CD8-positive, alpha-beta memory T cell (primary cell): ENCODE data around the gene GALNT14. TPM values are rescaled to one million over a fixed set of nuclear protein-coding genes. Genes with fewer than 3 reads are reported as not detected.

Experiments
- CTCF ChIA-PET: fragments of 350-600 bp; sonication (Branson Sonifier 250); formaldehyde crosslinking; loops from one replicate; lab custom pipeline; 2021; ENCODE audit warnings: antibody characterized with exemption; lab: Charles Lee
- POLR2A ChIA-PET: fragments of 350-600 bp; sonication (Branson Sonifier 250); formaldehyde crosslinking; loops from one replicate; lab custom pipeline; 2021; ENCODE audit warnings: antibody characterized with exemption; lab: Charles Lee
- DNase-seq, 5 donors: peaks; one replicate each; pipeline versions ENCODE4 v3.0.0 to v3.0.0-alpha.2; 2020 to 2022; ENCODE audit warnings: mixed read lengths in 1 of 5
- H3K27ac ChIP-seq: one replicate; pipeline ENCODE4 v1.7.0; 2013; ENCODE audit warnings: low read depth, mild to moderate bottlenecking, low read length, moderate library complexity
- H3K27me3 ChIP-seq: 2 replicates; pipeline ENCODE4 v1.7.0; 2013; ENCODE audit warnings: low read length, mild to moderate bottlenecking; ENCODE audit not compliant: insufficient read depth, poor library complexity, severe bottlenecking
- H3K36me3 ChIP-seq: 2 replicates; pipeline ENCODE4 v1.7.0; 2013; ENCODE audit warnings: mild to moderate bottlenecking, low read length, moderate library complexity; ENCODE audit not compliant: insufficient read depth
- H3K4me1 ChIP-seq: 2 replicates; pipeline ENCODE4 v1.7.0; 2013; ENCODE audit warnings: mild to moderate bottlenecking, low read length, moderate library complexity; ENCODE audit not compliant: insufficient read depth
- H3K4me3 ChIP-seq: 2 replicates; pipeline ENCODE4 v1.7.0; 2013; ENCODE audit warnings: mild to moderate bottlenecking, low read length
- H3K9me3 ChIP-seq: 2 replicates; pipeline ENCODE4 v1.7.0; 2013; ENCODE audit warnings: mild to moderate bottlenecking, low read length
- H3K27ac Mint-ChIP-seq, 8 donors: one replicate each; pipeline ENCODE4 v1.8.0; 2020 to 2021; ENCODE audit warnings: mixed read lengths in 8 of 8, mild to moderate bottlenecking in 6 of 8, inconsistent platforms in 3 of 8, moderate library complexity in 3 of 8
- H3K27me3 Mint-ChIP-seq, 2 donors: one replicate each; pipeline ENCODE4 v1.8.0; 2020 to 2021; ENCODE audit warnings: mixed read lengths in 2 of 2, mild to moderate bottlenecking in 1 of 2, moderate library complexity in 1 of 2
- H3K36me3 Mint-ChIP-seq, 3 donors: one replicate each; pipeline ENCODE4 v1.8.0; 2020 to 2021; ENCODE audit warnings: mixed read lengths in 3 of 3, inconsistent platforms in 1 of 3, mild to moderate bottlenecking in 1 of 3
- H3K4me1 Mint-ChIP-seq, 3 donors: one replicate each; pipeline ENCODE4 v1.8.0; 2020 to 2021; ENCODE audit warnings: mixed read lengths in 3 of 3, inconsistent platforms in 1 of 3, mild to moderate bottlenecking in 1 of 3
- H3K4me3 Mint-ChIP-seq, 7 donors: one replicate each; pipeline ENCODE4 v1.8.0; 2020 to 2021; ENCODE audit warnings: mixed read lengths in 7 of 7, mild to moderate bottlenecking in 6 of 7, moderate library complexity in 4 of 7, inconsistent platforms in 2 of 7
- H3K9me3 Mint-ChIP-seq, 5 donors: one replicate each; pipeline ENCODE4 v1.8.0; 2020 to 2022; ENCODE audit warnings: mixed read lengths in 5 of 5, mild to moderate bottlenecking in 3 of 5, moderate library complexity in 2 of 5, inconsistent platforms in 1 of 5
- polyA plus RNA-seq: library from polyadenylated mRNA; unstranded; fragments of 300-500 nt; fragmentation: Illumina TruSeq; gene quantifications from one replicate; pipeline ENCODE4 v1.2.3, GENCODE V29; 2021
- total RNA-seq, 2 experiments: library from RNA; stranded (reverse); gene quantifications; one replicate each; pipeline ENCODE4 v1.2.3, GENCODE V29; 2021

The GALNT14 gene
- total and polyA plus RNA-seq, 3 experiments from 2014 or later, result 0.62 to 0.74 TPM; not detected in 1

- Histone ChIP-seq H3K9me3 (no peaks in the 10 kb centered on the region), H3K27me3 (peaks cover 9% of the 10 kb centered on the region), H3K36me3 (no peaks in the 10 kb centered on the region), H3K27ac (no peak overlapping the region), H3K4me1 (no peaks in the 10 kb centered on the region), H3K4me3 (no peak overlapping the region)
- no peak for DNase-seq
- Mint-ChIP-seq H3K4me1 (peaks cover 7% of the 10 kb centered on the region in 3 donors), H3K36me3 (no peaks in the 10 kb centered on the region), H3K27me3 (peaks cover 25 to 48% of the 10 kb centered on the region in 2 donors), H3K27ac (no peak overlapping the region), H3K9me3 (no peaks in the 10 kb centered on the region), H3K4me3 (no peak overlapping the region)
- ChIA-PET POLR2A (no interaction called here), CTCF (no interaction called here)
These were observed 3.3 kb upstream of the GALNT14 start for GRCh38 chr2:31141443-31142085.

GRCh38 chr2:31140151-31140550, 1.9 kb upstream of the GALNT14 start:
- Mint-ChIP-seq H3K4me3 (no peak overlapping the region), H3K36me3 (no peaks in the 10 kb centered on the region), H3K4me1 (peaks cover 7 to 10% (median 9%) of the 10 kb centered on the region in 3 donors), H3K9me3 (no peaks in the 10 kb centered on the region), H3K27ac (no peak overlapping the region), H3K27me3 (peaks cover 38 to 57% of the 10 kb centered on the region in 2 donors)
- Histone ChIP-seq H3K36me3 (no peaks in the 10 kb centered on the region), H3K9me3 (no peaks in the 10 kb centered on the region), H3K27me3 (peaks cover 18% of the 10 kb centered on the region), H3K27ac (no peak overlapping the region), H3K4me3 (no peak overlapping the region), H3K4me1 (no peaks in the 10 kb centered on the region)
- no peak for DNase-seq
- POLR2A ChIA-PET, result no interaction called here
- CTCF ChIA-PET, result no interaction called here

DNA sequence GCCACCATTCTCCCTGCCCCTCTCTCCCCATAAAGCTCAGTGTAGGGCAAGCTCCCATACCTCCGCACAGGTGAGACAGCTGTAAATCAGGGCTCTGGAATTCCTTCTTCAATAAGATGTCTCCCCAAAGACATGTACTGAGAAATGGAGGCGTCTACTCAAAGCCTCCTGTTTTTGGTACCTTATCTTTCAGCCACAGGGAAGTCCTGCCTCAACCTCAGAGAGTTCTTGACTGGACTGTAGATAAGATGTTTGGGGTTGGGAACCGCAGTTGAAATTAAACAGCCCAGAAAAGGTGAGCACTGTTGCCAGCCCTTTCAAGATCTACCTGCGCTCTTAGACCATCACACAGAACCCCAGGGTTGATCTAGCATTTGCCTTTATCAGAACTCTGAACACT, 1.4 kb upstream of the GALNT14 start:
- H3K27me3 ChIP-seq, result peaks cover 23% of the 10 kb centered on the region
- no peaks in the 10 kb centered on the region for H3K9me3 ChIP-seq
- ChIA-PET CTCF (no interaction called here), POLR2A (no interaction called here)
- no peak overlapping the region for H3K4me3 ChIP-seq
- no peak overlapping the region for H3K27ac ChIP-seq
- no peak for DNase-seq
- no peaks in the 10 kb centered on the region for H3K36me3 ChIP-seq
- Mint-ChIP-seq H3K36me3 (no peaks in the 10 kb centered on the region), H3K27ac (no peak overlapping the region), H3K9me3 (no peaks in the 10 kb centered on the region), H3K27me3 (peaks cover 43 to 59% of the 10 kb centered on the region in 2 donors), H3K4me1 (peaks cover 7 to 10% (median 9%) of the 10 kb centered on the region in 3 donors), H3K4me3 (no peak overlapping the region)
- no peaks in the 10 kb centered on the region for H3K4me1 ChIP-seq

DNA sequence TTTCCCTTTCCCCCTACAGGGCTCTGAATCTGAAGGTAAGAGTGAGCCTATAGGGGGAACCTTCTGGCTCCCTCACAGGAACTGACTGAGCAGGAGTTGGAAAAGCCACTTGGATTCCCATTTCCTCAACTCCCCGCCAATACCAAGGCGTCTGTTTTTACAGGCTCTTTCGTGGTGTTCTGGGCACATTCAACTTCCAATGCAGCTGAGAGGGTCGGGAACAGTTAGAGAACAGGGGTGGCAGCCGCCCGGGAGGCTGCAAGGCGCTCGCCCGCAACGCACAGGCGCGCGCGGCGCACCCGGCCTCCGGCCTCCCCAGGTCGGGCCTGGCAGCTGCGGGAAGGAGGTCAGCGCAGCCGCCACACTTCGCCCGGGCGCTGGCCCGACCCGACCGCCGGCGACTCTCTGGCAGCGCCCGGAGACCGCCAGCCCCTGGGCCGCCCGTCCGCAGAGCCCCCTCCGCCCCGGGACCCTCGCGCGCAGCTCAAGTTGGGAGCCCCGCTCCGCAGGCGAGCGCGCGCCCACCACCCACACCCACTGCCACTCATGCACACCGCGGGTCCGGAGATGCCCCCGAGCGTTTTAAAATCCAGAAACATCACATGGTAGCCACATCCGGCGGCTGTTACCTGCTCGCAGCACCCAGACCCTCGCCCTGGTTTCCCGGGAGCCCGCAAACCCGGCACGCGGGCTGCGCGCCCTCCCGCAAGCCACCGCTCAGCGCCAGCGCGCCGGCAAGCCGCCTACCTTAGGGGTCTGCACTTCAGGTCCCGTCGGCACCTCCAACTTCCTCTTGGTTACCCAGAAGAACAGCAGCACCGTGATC, 816 bp downstream of the GALNT14 start:
- Mint-ChIP-seq H3K36me3 (no peaks in the 10 kb centered on the region), H3K9me3 (no peaks in the 10 kb centered on the region), H3K27ac (no peak overlapping the region), H3K4me3 (peak overlapping the region; percentile 11 to 65 (median 44)), H3K27me3 (peaks cover 46 to 65% of the 10 kb centered on the region in 2 donors), H3K4me1 (peaks cover 7 to 10% (median 9%) of the 10 kb centered on the region in 3 donors)
- DNase-seq, result no peak
- Histone ChIP-seq H3K4me1 (no peaks in the 10 kb centered on the region), H3K27ac (no peak overlapping the region), H3K4me3 (no peak overlapping the region), H3K36me3 (no peaks in the 10 kb centered on the region), H3K9me3 (no peaks in the 10 kb centered on the region), H3K27me3 (peaks cover 26% of the 10 kb centered on the region)
- ChIA-PET POLR2A (no interaction called here), CTCF (no interaction called here)

DNA sequence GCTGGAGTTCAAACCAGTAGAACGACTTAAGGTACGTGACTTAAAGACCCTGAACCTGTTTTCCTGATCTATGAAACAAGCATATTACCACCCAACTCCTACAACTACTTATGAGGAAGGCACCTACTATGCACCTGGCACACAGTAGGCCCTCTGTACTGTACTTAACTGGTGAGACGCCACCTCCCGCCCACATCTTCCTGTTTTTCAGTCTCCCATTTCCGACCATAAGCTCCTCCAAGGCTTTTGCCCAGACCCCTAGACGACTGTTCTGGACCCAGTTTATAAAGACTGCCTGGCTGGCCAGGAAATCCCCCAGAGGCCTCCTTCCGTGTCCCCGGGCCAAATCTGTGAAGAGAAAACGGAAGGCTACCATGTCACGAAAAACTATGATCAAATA, 1.5 kb downstream of the GALNT14 start:
- ChIA-PET CTCF (no interaction called here), POLR2A (no interaction called here)
- Mint-ChIP-seq H3K27ac (peak overlapping the region in 1 of 8 donors; percentile 35), H3K9me3 (no peaks in the 10 kb centered on the region), H3K36me3 (no peaks in the 10 kb centered on the region), H3K4me1 (peaks cover 7 to 10% (median 9%) of the 10 kb centered on the region in 3 donors), H3K4me3 (peak overlapping the region; percentile 23 to 65 (median 56)), H3K27me3 (peaks cover 45 to 68% of the 10 kb centered on the region in 2 donors)
- Histone ChIP-seq H3K27ac (no peak overlapping the region), H3K4me3 (no peak overlapping the region), H3K4me1 (no peaks in the 10 kb centered on the region), H3K27me3 (peaks cover 26% of the 10 kb centered on the region), H3K9me3 (no peaks in the 10 kb centered on the region), H3K36me3 (no peaks in the 10 kb centered on the region)
- DNase-seq, result no peak

- no peaks in the 10 kb centered on the region for H3K4me1 ChIP-seq
- no peak overlapping the region for H3K27ac ChIP-seq
- CTCF ChIA-PET, result no interaction called here
- H3K36me3 ChIP-seq, result no peaks in the 10 kb centered on the region
- Mint-ChIP-seq H3K27ac (no peak overlapping the region), H3K4me1 (peaks cover 7 to 10% (median 9%) of the 10 kb centered on the region in 3 donors), H3K9me3 (no peaks in the 10 kb centered on the region), H3K4me3 (peak overlapping the region in 1 of 7 donors; percentile 40), H3K36me3 (no peaks in the 10 kb centered on the region), H3K27me3 (peaks cover 45 to 70% of the 10 kb centered on the region in 2 donors)
- H3K4me3 ChIP-seq, result no peak overlapping the region
- no peak for DNase-seq
- POLR2A ChIA-PET, result no interaction called here
- H3K9me3 ChIP-seq, result no peaks in the 10 kb centered on the region
- H3K27me3 ChIP-seq, result peaks cover 24% of the 10 kb centered on the region
These were observed 2.2 kb downstream of the GALNT14 start for GRCh38 chr2:31136000-31136399.

DNA sequence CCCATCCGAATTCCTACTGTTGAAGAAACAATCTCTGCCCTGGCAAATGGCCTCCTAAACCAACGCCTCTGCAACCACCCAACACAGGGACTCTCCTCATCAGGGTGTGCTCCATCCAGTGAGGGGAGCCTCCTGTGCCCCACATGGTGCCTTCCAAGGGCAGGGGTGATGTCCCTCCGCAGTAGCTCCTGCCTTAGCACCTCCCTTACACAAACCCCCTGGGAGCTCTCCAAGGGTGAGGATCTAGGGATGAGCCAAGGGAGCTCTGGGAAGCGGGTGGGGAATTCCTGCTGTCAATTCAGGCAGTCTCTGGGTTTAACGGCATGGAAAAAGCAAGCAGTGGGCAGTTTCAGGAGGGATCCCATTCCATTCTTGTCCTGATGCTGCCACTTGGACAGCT, 3.8 kb downstream of the GALNT14 start:
- Histone ChIP-seq H3K27ac (no peak overlapping the region), H3K4me3 (no peak overlapping the region), H3K27me3 (peaks cover 24% of the 10 kb centered on the region), H3K36me3 (no peaks in the 10 kb centered on the region), H3K9me3 (no peaks in the 10 kb centered on the region), H3K4me1 (no peaks in the 10 kb centered on the region)
- Mint-ChIP-seq H3K27ac (no peak overlapping the region), H3K27me3 (peaks cover 48 to 67% of the 10 kb centered on the region in 2 donors), H3K36me3 (no peaks in the 10 kb centered on the region), H3K4me3 (no peak overlapping the region), H3K4me1 (peaks cover 7 to 10% (median 9%) of the 10 kb centered on the region in 3 donors), H3K9me3 (no peaks in the 10 kb centered on the region)
- ChIA-PET CTCF (interaction anchor here (1.2 kb wide), 1 partner anchor 199 kb away, joined by 3 read pairs; no protein-coding TSS in a partner anchor), POLR2A (no interaction called here)
- DNase-seq, result no peak

- Histone ChIP-seq H3K36me3 (no peaks in the 10 kb centered on the region), H3K4me1 (no peaks in the 10 kb centered on the region), H3K9me3 (no peaks in the 10 kb centered on the region), H3K27ac (no peak overlapping the region), H3K27me3 (peaks cover 24% of the 10 kb centered on the region), H3K4me3 (no peak overlapping the region)
- H3K27ac Mint-ChIP-seq, result no peak overlapping the region
- no peaks in the 10 kb centered on the region for H3K36me3 Mint-ChIP-seq
- H3K4me1 Mint-ChIP-seq, result peaks cover 7 to 10% (median 9%) of the 10 kb centered on the region in 3 donors
- CTCF ChIA-PET, result no interaction called here
- POLR2A ChIA-PET, result no interaction called here
- H3K27me3 Mint-ChIP-seq, result peaks cover 42 to 71% of the 10 kb centered on the region in 2 donors
- no peak for DNase-seq
- no peak overlapping the region for H3K4me3 Mint-ChIP-seq
- no peaks in the 10 kb centered on the region for H3K9me3 Mint-ChIP-seq
These were observed 5.5 kb downstream of the GALNT14 start for GRCh38 chr2:31132786-31133185.
